KMS-11 (cell line): ENCODE results near the gene RDH5.

ENCODE experiments used
- H2AFZ ChIP-seq: fragments of 200-600 bp; sonication (generic); 2 replicates; pipeline ENCODE4 v1.6.1; 2016; ENCODE audit warnings: antibody characterized with exemption, mixed run types, low read depth
- H3K27ac ChIP-seq: fragments of 200-600 bp; sonication (generic); 2 replicates; pipeline ENCODE4 v1.6.1; 2016; ENCODE audit warnings: mild to moderate bottlenecking, mixed run types
- H3K27me3 ChIP-seq: fragments of 200-600 bp; sonication (generic); 2 replicates; pipeline ENCODE4 v1.6.1; 2017; ENCODE audit warnings: mild to moderate bottlenecking, low read depth, mixed run types, moderate library complexity; ENCODE audit not compliant: insufficient read depth
- H3K36me3 ChIP-seq: fragments of 200-600 bp; sonication (generic); 2 replicates; pipeline ENCODE4 v1.6.1; 2017; ENCODE audit warnings: mild to moderate bottlenecking, mixed run types; ENCODE audit not compliant: insufficient read depth
- H3K4me1 ChIP-seq: fragments of 200-600 bp; sonication (generic); 2 replicates; pipeline ENCODE4 v1.6.1; 2016; ENCODE audit warnings: mild to moderate bottlenecking, low read depth, mixed run types; ENCODE audit not compliant: poor library complexity, severe bottlenecking
- H3K4me2 ChIP-seq: fragments of 200-600 bp; sonication (generic); 2 replicates; pipeline ENCODE4 v1.7.0; 2016; ENCODE audit warnings: mild to moderate bottlenecking, mixed run types
- H3K4me3 ChIP-seq: fragments of 200-600 bp; sonication (generic); IDR thresholded peaks from 2 replicates; pipeline ENCODE4 v1.6.1; 2017; ENCODE audit warnings: low read depth, low read length, mixed read lengths; ENCODE audit not compliant: insufficient read depth
- H3K79me2 ChIP-seq: fragments of 200-600 bp; sonication (generic); 2 replicates; pipeline ENCODE4 v1.6.1; 2016; ENCODE audit warnings: low read depth, mixed run types; ENCODE audit not compliant: insufficient read depth
- H3K9ac ChIP-seq: fragments of 200-600 bp; sonication (generic); 2 replicates; pipeline ENCODE4 v1.6.1; 2016; ENCODE audit warnings: mild to moderate bottlenecking, mixed run types
- H4K20me1 ChIP-seq: fragments of 200-600 bp; sonication (generic); 2 replicates; pipeline ENCODE4 v1.6.1; 2016; ENCODE audit warnings: mild to moderate bottlenecking, mixed run types; ENCODE audit not compliant: insufficient read depth
- CTCF ChIP-seq: fragments of 200-600 bp; sonication (generic); conservative IDR thresholded peaks from 2 replicates; pipeline ENCODE4 v1.6.1; 2017; ENCODE audit warnings: low read depth, mild to moderate bottlenecking, antibody characterized with exemption, low read length, moderate library complexity, mixed read lengths

Gene RDH5

GRCh38 chr12:55707219-55707671 lies 12.9 kb upstream of the RDH5 start:
- peaks cover 51% of the 10 kb centered on the region for H3K27me3 ChIP-seq
- no peak overlapping the region for H3K27ac ChIP-seq
- H3K36me3 ChIP-seq = no peaks in the 10 kb centered on the region
- H3K9ac ChIP-seq = no peak overlapping the region
- peaks cover 11% of the 10 kb centered on the region for H3K4me1 ChIP-seq
- peak overlapping the region; percentile 9; the same call in 1 of the 2 replicates for H2AFZ ChIP-seq
- H3K79me2 ChIP-seq = no peaks in the 10 kb centered on the region
- H4K20me1 ChIP-seq = no peaks in the 10 kb centered on the region
- no peak for TF ChIP-seq CTCF
- H3K4me3 ChIP-seq = no peak overlapping the region
- H3K4me2 ChIP-seq = peak overlapping the region; percentile 47

GRCh38 chr12:55707841-55708694 lies 12.1 kb upstream of the RDH5 start, which contains the start of gene ITGA7:
Gene ITGA7 (minus strand): TSS chr12:55707904. CDS start chr12:55707682, 222 bp downstream.
- peaks cover 59% of the 10 kb centered on the region for H3K27me3 ChIP-seq
- H3K4me3 ChIP-seq = no peak within 1 kb of the TSS
- H3K79me2 ChIP-seq = no peaks in the 10 kb centered on the region
- H2AFZ ChIP-seq = peak within 1 kb of the TSS; percentile 88
- peak within 1 kb of the TSS; percentile 91 for H3K4me2 ChIP-seq
- no peaks in the 10 kb centered on the region for H3K36me3 ChIP-seq
- TF ChIP-seq CTCF = no peak
- H3K9ac ChIP-seq = no peak within 1 kb of the TSS; the same call in 1 of the 2 replicates
- peaks cover 11% of the 10 kb centered on the region for H3K4me1 ChIP-seq
- no peaks in the 10 kb centered on the region for H4K20me1 ChIP-seq
- no peak within 1 kb of the TSS for H3K27ac ChIP-seq

- H3K27me3 ChIP-seq = peaks cover 59% of the 10 kb centered on the region
- no peaks in the 10 kb centered on the region for H4K20me1 ChIP-seq
- H3K4me2 ChIP-seq = peak overlapping the region; percentile 91; the same call in 1 of the 2 replicates
- no peak overlapping the region for H3K9ac ChIP-seq
- H3K4me3 ChIP-seq = no peak overlapping the region
- H3K36me3 ChIP-seq = no peaks in the 10 kb centered on the region
- TF ChIP-seq CTCF = no peak
- H2AFZ ChIP-seq = no peak overlapping the region; the same call in 1 of the 2 replicates
- peaks cover 11% of the 10 kb centered on the region for H3K4me1 ChIP-seq
- H3K27ac ChIP-seq = no peak overlapping the region
- H3K79me2 ChIP-seq = no peaks in the 10 kb centered on the region
Measured at GRCh38 chr12:55708695-55709233, 11.4 kb upstream of the RDH5 start.

- H3K4me3 ChIP-seq = no peak overlapping the region
- peaks cover 21% of the 10 kb centered on the region for H3K4me1 ChIP-seq
- H3K9ac ChIP-seq = no peak overlapping the region
- no peaks in the 10 kb centered on the region for H4K20me1 ChIP-seq
- H3K27ac ChIP-seq = no peak overlapping the region
- peaks cover 54% of the 10 kb centered on the region for H3K27me3 ChIP-seq
- no peak overlapping the region for H2AFZ ChIP-seq
- H3K79me2 ChIP-seq = peaks cover 4% of the 10 kb centered on the region; the same call in 1 of the 2 replicates
- no peaks in the 10 kb centered on the region for H3K36me3 ChIP-seq
- no peak for TF ChIP-seq CTCF
- H3K4me2 ChIP-seq = no peak overlapping the region
Measured at GRCh38 chr12:55711786-55712553, 8.2 kb upstream of the RDH5 start.
